Umbilical cord (tissue), 1 donor: ENCODE measurements around the gene PCARE. TPM values are rescaled to one million over a fixed set of nuclear protein-coding genes. Genes with fewer than 3 reads are reported as not detected.

Experiments used
- total RNA-seq: library from RNA; depleted of rRNA; stranded (reverse); fragments of >200 nt; gene quantifications from one replicate; pipeline ENCODE4 v1.2.3, GENCODE V29; 2014; ENCODE audit warnings: low replicate concordance; ENCODE audit not compliant: insufficient read depth

PCARE gene
- total RNA-seq, 1 donor from 2014 or later = 1.4 TPM

Other genes starting within 250 kb of the PCARE start
- 14.0 TPM for gene TRMT61B, start 204.2 kb downstream of the PCARE start, total RNA-seq
- gene WDR43, start 179.9 kb downstream of the PCARE start, total RNA-seq = 52.0 TPM
- 1.4 TPM for gene TOGARAM2, start 93.2 kb downstream of the PCARE start, total RNA-seq
- gene CLIP4, start 40.9 kb upstream of the PCARE start, total RNA-seq = 28.6 TPM